ENCODE results near the gene PRKX. TPM values are rescaled to one million over a fixed set of nuclear protein-coding genes. Genes with fewer than 3 reads are reported as not detected.
A peak's percentile ranks its signal among the peaks of the same experiment; 100 is the strongest.

The PRKX gene
- total RNA-seq (2012; rRNA removed) (13.1 and 14.9 TPM in 2 replicates), polyA plus RNA-seq (2012; rRNA removed) (5.8 and 7.2 TPM in 2 replicates), Bru-seq, nascent RNA (percentile 66 among the genes with signal in this experiment), BruChase-seq, experiment 1, labeled RNA remaining after a 6-hour chase (percentile 69 among the genes with signal in this experiment), BruChase-seq, experiment 2, labeled RNA remaining after a 2-hour chase (percentile 62 among the genes with signal in this experiment)
- polyA plus RNA-seq (2012; cell fraction: cytosol; rRNA removed), result 2.9 and 4.5 TPM in 2 replicates
- polyA plus RNA-seq (2012; cell fraction: nucleus; rRNA removed; ENCODE audit: low replicate concordance), result 3.4 and 8.9 TPM in 2 replicates
- long read RNA-seq, full-length matches to known transcripts, result 14 of 29 reads
- long read RNA-seq, partial matches to known transcripts, result 3 of 29 reads
- long read RNA-seq, other reads (novel, unspliced or antisense), result 12 of 29 reads

DNA sequence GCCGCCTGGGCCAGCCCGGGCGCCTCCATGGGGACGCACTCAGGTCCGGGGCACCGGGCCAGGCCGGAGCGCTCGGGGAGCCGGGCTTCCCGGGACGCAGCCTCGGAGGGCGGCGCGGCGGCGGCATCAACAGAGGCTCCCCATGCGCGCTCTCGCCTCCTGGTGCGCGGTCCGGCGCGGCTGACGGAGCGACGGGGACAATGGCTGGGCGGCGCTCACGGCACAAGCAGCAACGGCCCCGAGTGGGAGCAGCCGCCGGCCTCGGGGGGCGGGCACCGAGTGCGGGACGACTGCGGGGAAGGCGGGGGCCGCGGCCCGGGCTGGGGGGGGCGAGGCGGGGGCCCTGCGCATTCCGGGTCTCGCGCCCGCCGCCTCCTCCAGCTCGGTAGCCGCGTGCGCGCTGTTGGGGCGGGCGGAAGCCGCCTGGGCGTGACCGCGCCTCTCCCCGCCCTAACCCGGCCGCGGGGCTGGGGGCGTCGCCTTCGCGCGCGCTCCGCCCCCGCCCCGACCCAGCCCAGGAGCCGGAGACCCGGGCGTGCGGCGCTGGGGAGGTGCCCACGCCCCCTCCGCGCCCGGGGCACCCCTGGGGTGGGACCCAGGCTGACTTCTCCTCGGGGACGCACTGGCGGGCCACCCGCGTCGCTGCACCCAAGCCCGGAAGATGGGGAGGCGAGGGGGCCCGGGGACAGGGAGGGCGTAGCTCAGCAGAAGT lies at the start of gene PRKX:
TSS of gene PRKX (minus strand) at position 425 of the 712 bp plus-strand sequence. CDS start at position 29, 396 bp downstream.
- BruUV-seq (replicated peaks), result no TSS peak
- H4K5ac ChIP-seq (ENCODE audit: low read depth, low read length), result no peak within 1 kb of the TSS; the same call in 1 of the 2 replicates
- no peak within 1 kb of the TSS for H2BK20ac ChIP-seq (ENCODE audit: low read depth, low read length)
- H3K4me3 ChIP-seq (ENCODE audit: insufficient read depth, low read depth, low read length), result peak within 1 kb of the TSS; percentile 90
- no peak within 1 kb of the TSS; the same call in 1 of the 2 replicates for H3K18ac ChIP-seq (ENCODE audit: low read depth, low read length)
- peaks cover 0 to 13% of the 10 kb centered on the region in 2 experiments; a peak in 1 of 4 replicates for H3K79me1 ChIP-seq (ENCODE audit: low read depth in 1 of 2, low read length in 2 of 2)
- H3K4me2 ChIP-seq (ENCODE audit: low read depth, low read length), result peak within 1 kb of the TSS; percentile 90
- H3K27me3 ChIP-seq (ENCODE audit: control insufficient read depth, insufficient read depth, low read length), result no peaks in the 10 kb centered on the region
- 0 out of 2 replicates have a peak within 1 kb of the TSS, but pooled peaks have one; percentile 32 for H2BK120ac ChIP-seq (ENCODE audit: low read depth, low read length)
- DNase-seq (peak; percentile 36), ATAC-seq (ENCODE audit: low read depth) (peak; percentile 94)
- H2AFZ ChIP-seq (replicated peaks; ENCODE audit: low read length, poor library complexity), result peak within 1 kb of the TSS; percentile 92
- no peak within 1 kb of the TSS for H3K56ac ChIP-seq (ENCODE audit: extremely low read depth, insufficient read depth, low read length)
- peak within 1 kb of the TSS; percentile 67 for H3K27ac ChIP-seq (ENCODE audit: insufficient read depth, low read length)
- H4K8ac ChIP-seq (ENCODE audit: low read depth in 2 of 2, low read length in 2 of 2), result peak within 1 kb of the TSS in 1 of 2 experiments; percentile 1; a peak in 1 of 4 replicates
- no peak within 1 kb of the TSS; the same call in 1 of the 2 replicates for H3K14ac ChIP-seq (replicated peaks; ENCODE audit: low read depth, low read length)
- ChIA-PET CTCF (no interaction called here), POLR2A (ENCODE audit: unreplicated experiment) (interaction anchor here (0.6 kb wide), 1 partner anchor 12 kb away, joined by 10 read pairs; no protein-coding TSS in a partner anchor)
- intact Hi-C loops (cut with micrococcal nuclease) (loop anchor here (2.0 kb wide), 1 partner anchor 63 kb away; no protein-coding TSS in a partner anchor), dilution Hi-C loops (cut with HindIII; ENCODE audit: low sequenced_read_pairs, unreplicated experiment) (no loop called here), in situ Hi-C loops (cut with MboI; ENCODE audit: low sequenced_read_pairs) (no loop called here)
- H3K9ac ChIP-seq (ENCODE audit: low read depth, low read length), result peak within 1 kb of the TSS; percentile 65
- peak within 1 kb of the TSS; percentile 67 for H2AK9ac ChIP-seq (replicated peaks; ENCODE audit: low read depth, low read length, poor library complexity)
- H3K4me1 ChIP-seq (ENCODE audit: control insufficient read depth, insufficient read depth, low read length), result no peaks in the 10 kb centered on the region
- 1% methylated on average over 37 of the region's 97 CpGs; no CpG with 5 or more reads in 1 of the 2 experiments for WGBS, 2 experiments (ENCODE audit: extremely low coverage in 2 of 2, insufficient read length in 1 of 2)
- no peaks in the 10 kb centered on the region for H3K9me3 ChIP-seq (ENCODE audit: control insufficient read depth, insufficient read depth, low read length)
- H3K9me1 ChIP-seq (ENCODE audit: insufficient read depth, low read length), result no peaks in the 10 kb centered on the region
- no peak within 1 kb of the TSS for H3K4ac ChIP-seq (ENCODE audit: low read depth, low read length)
- no peaks in the 10 kb centered on the region for H4K20me1 ChIP-seq (ENCODE audit: insufficient read depth, low read length)
- H4K91ac ChIP-seq (ENCODE audit: insufficient read depth, low read depth, low read length), result no peak within 1 kb of the TSS; the same call in 1 of the 2 replicates
- H2BK5ac ChIP-seq (ENCODE audit: low read depth, low read length, poor library complexity, severe bottlenecking), result no peak within 1 kb of the TSS
- no peak within 1 kb of the TSS for H3K23ac ChIP-seq (ENCODE audit: low read depth, low read length)
- H2AK5ac ChIP-seq (ENCODE audit: low read depth, low read length), result no peak within 1 kb of the TSS
- H3K36me3 ChIP-seq (ENCODE audit: control insufficient read depth, insufficient read depth, low read length), result no peaks in the 10 kb centered on the region
- no peak within 1 kb of the TSS for H2BK15ac ChIP-seq (ENCODE audit: low read depth, low read length)
- TF ChIP-seq BHLHE40 (IDR thresholded peaks at IDR 0.05; ENCODE audit: low read depth, low read length), result no peak
- no peak for TF ChIP-seq FOS (IDR thresholded peaks at IDR 0.05; ENCODE audit: low read depth, low read length)
- no peak for TF ChIP-seq CEBPB (IDR thresholded peaks at IDR 0.05; ENCODE audit: low read depth, low read length)
- no peak for TF ChIP-seq POLR2A (IDR thresholded peaks at IDR 0.05; ENCODE audit: low read depth, low read length)
- TF ChIP-seq NFE2L2 (IDR thresholded peaks at IDR 0.05; ENCODE audit: low read depth, low read length), result no peak
- TF ChIP-seq, protein P1, sequence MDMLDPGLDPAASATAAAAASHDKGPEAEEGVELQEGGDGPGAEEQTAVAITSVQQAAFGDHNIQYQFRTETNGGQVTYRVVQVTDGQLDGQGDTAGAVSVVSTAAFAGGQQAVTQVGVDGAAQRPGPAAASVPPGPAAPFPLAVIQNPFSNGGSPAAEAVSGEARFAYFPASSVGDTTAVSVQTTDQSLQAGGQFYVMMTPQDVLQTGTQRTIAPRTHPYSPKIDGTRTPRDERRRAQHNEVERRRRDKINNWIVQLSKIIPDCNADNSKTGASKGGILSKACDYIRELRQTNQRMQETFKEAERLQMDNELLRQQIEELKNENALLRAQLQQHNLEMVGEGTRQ (IDR thresholded peaks at IDR 0.05; ENCODE audit: low read depth, low read length), result no peak
- TF ChIP-seq, protein P2, sequence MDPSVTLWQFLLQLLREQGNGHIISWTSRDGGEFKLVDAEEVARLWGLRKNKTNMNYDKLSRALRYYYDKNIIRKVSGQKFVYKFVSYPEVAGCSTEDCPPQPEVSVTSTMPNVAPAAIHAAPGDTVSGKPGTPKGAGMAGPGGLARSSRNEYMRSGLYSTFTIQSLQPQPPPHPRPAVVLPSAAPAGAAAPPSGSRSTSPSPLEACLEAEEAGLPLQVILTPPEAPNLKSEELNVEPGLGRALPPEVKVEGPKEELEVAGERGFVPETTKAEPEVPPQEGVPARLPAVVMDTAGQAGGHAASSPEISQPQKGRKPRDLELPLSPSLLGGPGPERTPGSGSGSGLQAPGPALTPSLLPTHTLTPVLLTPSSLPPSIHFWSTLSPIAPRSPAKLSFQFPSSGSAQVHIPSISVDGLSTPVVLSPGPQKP (IDR thresholded peaks at IDR 0.05; ENCODE audit: borderline replicate concordance, low read depth, low read length), result no peak
- TF ChIP-seq CHD1 (IDR thresholded peaks at IDR 0.05; ENCODE audit: low read depth, low read length), result no peak
- no peak for TF ChIP-seq MAFK (IDR thresholded peaks at IDR 0.05; ENCODE audit: low read depth, low read length)
- no peak for TF ChIP-seq MXI1 (IDR thresholded peaks at IDR 0.05; ENCODE audit: borderline replicate concordance, low read depth, low read length)
- no peak for TF ChIP-seq SMC3 (IDR thresholded peaks at IDR 0.05; ENCODE audit: low read depth, low read length)
- no peak for TF ChIP-seq RCOR1 (IDR thresholded peaks at IDR 0.05; ENCODE audit: insufficient replicate concordance, low read length)
- TF ChIP-seq RFX5 (IDR thresholded peaks at IDR 0.05; ENCODE audit: low read depth, low read length), result no peak
